ENCODE measurements around the gene LUC7L2.
"Not testable (repeated sequence)": the region's sequence is repeated elsewhere in the genome, so short reads cannot be mapped to it uniquely, and the experiment has no call there.

The LUC7L2 gene

GRCh38 chr7:139351027-139351426 lies 8.7 kb upstream of the LUC7L2 start:
- H3K79me2 ChIP-seq (ENCODE audit: insufficient read depth, low read depth), result no peaks in the 10 kb centered on the region
- no peak overlapping the region for H3K4me2 ChIP-seq
- H3K27ac ChIP-seq, result no peak overlapping the region
- no peaks in the 10 kb centered on the region; the same call in 1 of the 2 replicates for H3K36me3 ChIP-seq (ENCODE audit: insufficient read depth)
- H2AFZ ChIP-seq (ENCODE audit: low read depth), result no peak overlapping the region
- H4K20me1 ChIP-seq (ENCODE audit: insufficient read depth), result no peaks in the 10 kb centered on the region
- H3K27me3 ChIP-seq (ENCODE audit: insufficient read depth, low read depth), result no peaks in the 10 kb centered on the region
- TF ChIP-seq CTCF (conservative IDR thresholded peaks at IDR 0.05; ENCODE audit: low read depth, low read length), result no peak
- no peak overlapping the region for H3K4me3 ChIP-seq (IDR thresholded peaks at IDR 0.05; ENCODE audit: insufficient read depth, low read depth, low read length)
- no peak overlapping the region for H3K9ac ChIP-seq
- no peaks in the 10 kb centered on the region for H3K4me1 ChIP-seq (ENCODE audit: low read depth, poor library complexity, severe bottlenecking)

- Histone ChIP-seq H2AFZ (ENCODE audit: low read depth) (no peak overlapping the region), H3K27me3 (ENCODE audit: insufficient read depth, low read depth) (no peaks in the 10 kb centered on the region), H3K4me3 (IDR thresholded peaks at IDR 0.05; ENCODE audit: insufficient read depth, low read depth, low read length) (no peak overlapping the region), H3K4me2 (no peak overlapping the region), H3K9ac (no peak overlapping the region), H4K20me1 (ENCODE audit: insufficient read depth) (no peaks in the 10 kb centered on the region), H3K36me3 (ENCODE audit: insufficient read depth) (no peaks in the 10 kb centered on the region), H3K27ac (no peak overlapping the region), H3K4me1 (ENCODE audit: low read depth, poor library complexity, severe bottlenecking) (peaks cover 17% of the 10 kb centered on the region), H3K79me2 (ENCODE audit: insufficient read depth, low read depth) (peaks cover 10% of the 10 kb centered on the region; the same call in 1 of the 2 replicates)
- no peak for TF ChIP-seq CTCF (conservative IDR thresholded peaks at IDR 0.05; ENCODE audit: low read depth, low read length)
These were observed 5.0 kb upstream of the LUC7L2 start for GRCh38 chr7:139354729-139355128.

GRCh38 chr7:139355320-139355719 lies 4.4 kb upstream of the LUC7L2 start:
- H3K27ac ChIP-seq, result no peak overlapping the region
- TF ChIP-seq CTCF (conservative IDR thresholded peaks at IDR 0.05; ENCODE audit: low read depth, low read length), result no peak
- H3K9ac ChIP-seq, result no peak overlapping the region
- H3K4me2 ChIP-seq, result no peak overlapping the region
- no peaks in the 10 kb centered on the region for H3K36me3 ChIP-seq (ENCODE audit: insufficient read depth)
- H3K4me3 ChIP-seq (IDR thresholded peaks at IDR 0.05; ENCODE audit: insufficient read depth, low read depth, low read length), result no peak overlapping the region
- peaks cover 11% of the 10 kb centered on the region for H3K79me2 ChIP-seq (ENCODE audit: insufficient read depth, low read depth)
- peaks cover 17% of the 10 kb centered on the region for H3K4me1 ChIP-seq (ENCODE audit: low read depth, poor library complexity, severe bottlenecking)
- no peaks in the 10 kb centered on the region for H3K27me3 ChIP-seq (ENCODE audit: insufficient read depth, low read depth)
- H2AFZ ChIP-seq (ENCODE audit: low read depth), result no peak overlapping the region
- no peaks in the 10 kb centered on the region for H4K20me1 ChIP-seq (ENCODE audit: insufficient read depth)

- Histone ChIP-seq H2AFZ (ENCODE audit: low read depth) (peak overlapping the region; percentile 66), H3K27ac (peak overlapping the region; percentile 96), H3K79me2 (ENCODE audit: insufficient read depth, low read depth) (peaks cover 37% of the 10 kb centered on the region), H3K4me2 (peak overlapping the region; percentile 49), H4K20me1 (ENCODE audit: insufficient read depth) (peaks cover 12% of the 10 kb centered on the region; the same call in 1 of the 2 replicates), H3K9ac (peak overlapping the region; percentile 94), H3K4me1 (ENCODE audit: low read depth, poor library complexity, severe bottlenecking) (peaks cover 37% of the 10 kb centered on the region)
- H3K27me3 ChIP-seq (ENCODE audit: insufficient read depth, low read depth); H3K4me3 ChIP-seq (IDR thresholded peaks at IDR 0.05; ENCODE audit: insufficient read depth, low read depth, low read length); H3K36me3 ChIP-seq (ENCODE audit: insufficient read depth): not testable (repeated sequence)
These were observed 1.8 kb upstream of the LUC7L2 start for GRCh38 chr7:139357729-139358506.

Measured in KMS-11 (cell line).